NCI-H345 (cell line): ENCODE data around the gene JAKMIP2.
"Not testable (repeated sequence)": the region's sequence is repeated elsewhere in the genome, so short reads cannot be mapped to it uniquely, and the experiment has no call there.

ENCODE experiments used
- DNase-seq: peaks from one replicate; lab custom pipeline; 2025; lab: John Stamatoyannopoulos, UW

Gene JAKMIP2

DNA sequence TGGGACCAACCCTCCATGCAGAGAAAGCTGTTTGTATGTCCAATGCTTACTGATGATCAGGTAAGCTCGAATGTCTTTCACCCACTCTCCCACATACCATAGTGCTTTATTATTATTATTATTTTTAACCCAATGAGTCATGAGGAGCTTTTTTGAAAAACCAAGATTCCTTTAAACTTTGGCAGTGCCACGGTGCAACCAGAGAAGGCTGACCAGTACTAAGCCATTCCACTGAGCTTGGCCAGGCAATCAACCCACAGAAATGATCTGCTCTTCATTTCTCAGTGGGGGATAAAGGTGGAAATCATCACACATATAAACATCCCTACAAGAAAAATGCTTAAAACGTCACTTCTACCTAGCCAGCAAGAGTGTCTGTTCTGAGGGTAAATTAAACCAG, 35.5 kb downstream of the JAKMIP2 start:
- DNase-seq = no peak

- DNase-seq = peak; percentile 92
These were observed 38.7 kb downstream of the JAKMIP2 start for GRCh38 chr5:147743678-147744374.

DNA sequence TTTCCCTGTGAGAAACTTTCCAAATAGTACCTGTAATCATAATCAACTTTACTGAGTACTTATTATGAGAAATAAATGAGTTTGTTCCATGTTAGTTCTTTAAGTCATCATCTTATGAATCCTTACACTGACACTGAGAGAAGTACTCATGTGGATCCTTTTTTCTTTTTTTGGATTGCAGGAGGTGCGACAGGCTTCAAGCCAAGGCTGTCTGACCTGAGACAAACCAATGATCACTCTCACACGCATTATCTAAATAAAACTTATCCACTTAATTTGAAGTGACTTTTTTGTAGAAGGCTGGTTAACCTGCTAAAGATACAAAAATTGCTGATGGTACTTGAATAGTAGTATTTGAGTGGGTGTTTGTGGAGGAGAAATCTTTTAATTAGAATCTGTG, 39.5 kb downstream of the JAKMIP2 start:
- no peak for DNase-seq

DNA sequence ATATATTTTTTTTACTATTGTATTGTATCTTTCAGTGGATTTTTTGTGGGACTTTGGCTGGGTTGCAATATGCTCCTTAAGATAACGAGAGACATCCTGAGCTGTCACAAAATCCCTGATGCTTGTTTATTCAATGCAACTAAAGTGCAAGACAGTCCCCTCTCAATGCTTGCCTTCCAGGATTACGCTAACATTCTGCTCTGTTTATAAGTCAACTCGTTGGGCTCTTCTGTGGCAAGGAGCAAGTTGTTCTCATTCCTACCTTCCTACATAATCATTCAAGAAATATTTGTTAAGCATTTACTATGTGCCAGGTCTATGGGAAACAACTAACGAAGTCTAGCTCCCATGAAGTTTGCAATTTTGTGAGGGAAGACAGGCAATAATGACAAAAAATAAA, 40.4 kb downstream of the JAKMIP2 start:
- DNase-seq = no peak

- DNase-seq = no peak
These were observed 41.7 kb downstream of the JAKMIP2 start for GRCh38 chr5:147740864-147741263.

GRCh38 chr5:147737921-147738320, 44.6 kb downstream of the JAKMIP2 start:
- DNase-seq = peak; percentile 18

DNA sequence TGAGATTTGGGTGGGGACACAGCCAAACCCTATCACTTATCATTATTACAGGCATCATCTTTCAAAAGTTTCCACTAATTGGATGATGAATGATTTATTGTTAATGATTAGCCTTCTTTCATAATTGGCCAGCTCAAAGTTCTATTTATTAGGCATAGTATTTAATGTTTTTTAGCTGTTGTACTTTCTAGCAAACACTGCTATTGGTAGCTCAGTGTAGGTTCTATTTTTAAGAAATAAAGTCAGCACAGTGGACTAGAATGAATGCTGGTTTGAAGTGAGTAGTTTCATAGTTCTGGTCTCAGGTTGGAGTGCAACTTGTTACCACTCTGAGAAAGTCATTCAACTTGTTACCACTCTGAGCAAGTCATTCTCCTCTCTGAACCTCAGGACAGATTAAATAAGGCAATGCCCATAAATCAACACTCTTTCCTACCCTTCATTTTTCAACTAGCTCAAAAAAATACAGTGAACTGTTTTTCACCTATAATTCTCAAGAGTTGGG, 46.9 kb downstream of the JAKMIP2 start:
- no peak for DNase-seq

GRCh38 chr5:147734894-147735293, 47.6 kb downstream of the JAKMIP2 start:
- peak; percentile 29 for DNase-seq

DNA sequence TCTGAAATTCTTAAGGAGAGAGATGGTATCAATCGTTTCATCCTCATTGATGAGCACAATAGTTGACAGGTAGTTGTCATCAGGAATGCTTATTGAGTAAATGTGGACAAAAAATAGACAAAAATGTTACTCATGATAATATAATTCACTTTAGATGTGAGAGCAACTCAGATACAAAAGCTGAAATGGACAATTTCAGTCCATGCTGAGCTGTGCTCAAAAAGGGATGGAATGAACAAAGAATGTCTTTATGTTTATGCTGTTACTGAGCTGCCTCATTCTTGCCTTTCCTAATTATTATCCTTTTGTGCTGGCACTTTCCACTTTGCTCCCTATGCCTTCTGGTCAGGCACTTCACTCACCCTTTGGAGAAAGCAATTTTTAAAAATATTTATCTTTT, 49.5 kb downstream of the JAKMIP2 start:
- no peak for DNase-seq

DNA sequence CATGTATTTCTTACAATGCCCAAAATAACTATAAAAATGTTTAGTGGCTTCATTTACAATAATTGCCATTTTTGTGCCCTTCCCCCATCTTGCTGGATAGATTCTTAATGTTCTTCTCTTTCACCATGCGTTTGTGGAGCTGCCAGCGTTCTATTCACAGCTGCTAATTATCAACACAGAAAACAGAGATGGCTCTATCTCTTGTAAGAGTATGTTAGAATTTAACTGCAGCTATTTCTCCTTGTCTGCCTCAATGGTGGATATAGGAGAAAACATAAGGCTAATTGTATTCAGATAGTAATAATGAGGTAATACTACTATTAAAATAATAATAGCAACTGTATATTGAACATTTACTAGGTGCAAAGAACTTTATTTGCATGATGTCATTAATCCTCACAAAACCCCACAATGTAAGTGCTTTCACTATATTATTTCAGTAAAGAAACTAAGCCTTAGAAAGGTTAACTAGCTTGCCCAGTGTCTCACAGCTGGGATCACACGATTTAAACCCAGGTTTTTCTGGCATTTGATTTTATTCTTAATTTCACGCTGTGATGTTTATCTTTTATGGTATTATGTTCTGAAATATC, 50.1 kb downstream of the JAKMIP2 start:
- DNase-seq = no peak

DNA sequence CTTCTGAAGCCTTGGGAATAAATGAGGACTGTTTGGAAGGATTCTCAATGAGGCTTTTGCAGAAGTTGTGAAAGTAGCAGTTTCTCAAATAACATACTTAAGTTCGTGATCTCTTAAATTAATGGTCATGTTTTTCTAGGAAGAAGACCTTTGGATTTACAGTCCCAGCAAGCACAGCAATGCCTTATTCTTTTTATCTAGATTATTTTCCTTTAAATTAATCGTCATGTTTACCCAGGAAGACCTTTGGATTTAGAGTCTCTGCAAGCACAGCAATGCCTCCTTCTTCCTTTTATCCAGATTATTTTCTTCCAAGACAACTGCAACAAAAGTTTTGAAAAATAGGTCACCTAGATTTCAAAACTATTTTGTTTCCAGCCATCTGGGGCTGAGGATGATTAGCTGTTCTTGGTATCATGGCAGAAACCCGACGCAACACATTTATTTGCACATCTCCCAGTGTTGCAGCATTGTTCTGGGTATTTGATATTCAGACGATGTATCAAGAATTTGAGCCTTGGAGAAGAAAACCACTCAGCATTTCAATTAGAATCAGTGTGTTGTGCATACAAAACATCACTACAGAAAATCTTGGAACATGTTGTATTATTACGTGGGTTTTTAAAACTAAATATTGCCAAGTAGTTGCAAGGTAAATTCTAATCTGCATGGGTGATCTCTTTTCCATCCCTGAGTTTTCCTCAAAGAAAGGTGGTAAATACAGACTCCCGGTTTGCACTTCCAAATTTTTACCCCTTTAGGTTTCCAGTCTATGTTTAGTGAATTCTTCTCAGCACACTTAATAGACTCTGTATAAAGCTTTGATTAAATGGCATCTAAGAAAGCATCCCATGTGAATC, 50.9 kb downstream of the JAKMIP2 start:
- DNase-seq = no peak

GRCh38 chr5:147727200-147727599, 55.3 kb downstream of the JAKMIP2 start:
- DNase-seq = no peak

- DNase-seq = not testable (repeated sequence)
These were observed 61.2 kb downstream of the JAKMIP2 start for GRCh38 chr5:147721191-147721960.

GRCh38 chr5:147713550-147714295, 68.8 kb downstream of the JAKMIP2 start:
- DNase-seq = no peak

- DNase-seq = no peak
These were observed 69.9 kb downstream of the JAKMIP2 start for GRCh38 chr5:147712598-147712997.

- DNase-seq = no peak
These were observed 70.5 kb downstream of the JAKMIP2 start for GRCh38 chr5:147712019-147712418.

DNA sequence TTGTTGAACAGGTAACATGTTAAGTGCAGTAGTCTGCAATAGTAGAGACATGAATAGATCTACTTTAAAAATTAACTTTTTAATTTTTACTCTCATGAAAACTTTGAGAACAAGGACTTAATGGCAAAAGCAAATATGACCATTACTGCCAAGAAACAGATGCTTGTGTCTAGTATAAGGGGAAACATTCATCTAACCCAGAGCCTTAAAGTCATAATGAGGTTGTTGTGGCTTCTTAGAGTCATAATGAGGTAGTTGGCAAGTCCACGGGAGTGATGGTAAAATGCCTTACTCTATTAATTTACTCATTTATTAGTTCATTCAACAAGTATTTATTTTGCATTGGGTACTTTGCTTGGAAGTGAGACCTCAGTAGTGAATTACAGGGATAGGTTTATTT, 71.5 kb downstream of the JAKMIP2 start:
- no peak for DNase-seq

GRCh38 chr5:147708708-147709107, 73.8 kb downstream of the JAKMIP2 start:
- no peak for DNase-seq

DNA sequence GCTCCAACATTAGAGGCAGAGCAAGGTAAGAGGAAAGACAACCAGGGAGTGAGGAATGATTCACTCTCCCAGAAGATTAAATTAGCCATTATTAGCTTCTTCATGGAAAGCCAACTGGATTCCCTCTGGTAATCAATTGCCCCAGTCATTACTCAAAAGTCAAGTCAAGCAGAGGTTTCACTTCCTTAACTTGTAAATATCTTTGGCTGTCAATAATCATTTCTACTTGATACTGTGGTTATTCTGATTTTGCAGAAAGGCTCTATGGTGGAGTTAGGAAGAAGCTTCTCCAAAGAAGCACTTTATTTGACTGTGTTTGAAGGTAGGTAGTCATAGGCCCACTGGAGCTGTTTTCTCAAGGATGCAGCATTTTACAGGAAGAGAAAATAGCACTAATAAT, 78.0 kb downstream of the JAKMIP2 start:
- no peak for DNase-seq

DNA sequence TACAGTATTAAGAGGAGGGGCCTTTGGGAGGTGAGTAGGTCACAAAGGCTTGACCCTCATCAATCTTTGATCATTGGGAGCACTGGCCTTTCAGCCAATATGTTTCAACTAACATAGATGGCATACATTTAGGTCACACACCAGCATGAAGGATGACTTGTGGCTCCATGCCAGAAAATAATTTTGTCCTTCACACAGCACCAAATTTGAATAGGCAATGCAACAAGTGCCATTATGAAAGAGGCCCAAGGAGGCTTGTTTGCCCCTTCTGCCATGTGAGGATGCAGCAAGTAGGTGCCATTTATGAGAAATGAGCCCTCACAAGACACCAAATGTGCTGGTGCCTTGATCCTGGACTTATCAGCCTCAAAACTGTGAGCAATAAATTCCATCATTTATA, 81.1 kb downstream of the JAKMIP2 start:
- DNase-seq = peak; percentile 5

GRCh38 chr5:147699496-147700088, 82.9 kb downstream of the JAKMIP2 start:
- DNase-seq = no peak
